ENCODE results near the gene CLCF1.

The CLCF1 gene

DNA sequence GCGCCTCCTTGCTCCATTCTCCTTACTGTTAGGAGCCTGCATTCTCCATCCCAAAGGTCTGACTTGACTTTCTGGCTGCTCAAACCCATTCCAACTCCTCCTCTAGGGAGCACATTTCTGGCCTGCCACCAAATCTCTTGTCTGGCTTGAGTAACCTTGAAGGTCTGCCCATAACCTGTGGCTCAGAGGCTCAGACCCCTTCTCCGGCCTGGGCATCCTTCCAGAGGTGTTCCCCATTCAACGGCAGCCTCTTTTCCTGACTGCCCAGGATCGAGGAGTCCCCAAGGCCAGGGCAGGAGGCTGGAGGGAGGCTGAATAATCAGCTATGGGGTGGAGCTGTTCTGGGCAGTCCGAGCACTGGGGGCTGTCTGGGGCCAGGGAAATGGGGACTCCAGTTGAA, 20.6 kb upstream of the CLCF1 start:
- DNase-seq: no peak

DNA sequence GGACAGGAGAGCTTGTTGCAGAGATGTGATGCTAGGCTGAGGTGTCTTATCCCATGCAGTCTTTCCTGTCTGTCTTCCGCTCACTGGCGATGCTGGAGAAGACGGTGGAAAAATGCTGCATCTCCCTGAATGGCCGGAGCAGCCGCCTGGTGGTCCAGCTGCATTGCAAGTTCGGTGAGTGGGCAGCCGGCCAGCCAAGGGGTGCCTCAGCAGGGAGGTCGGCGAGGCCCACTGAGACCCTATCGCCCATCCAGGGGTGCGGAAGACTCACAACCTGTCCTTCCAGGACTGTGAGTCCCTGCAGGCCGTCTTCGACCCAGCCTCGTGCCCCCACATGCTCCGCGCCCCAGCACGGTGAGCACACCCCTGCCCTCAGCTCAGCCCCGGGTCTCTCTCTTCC, 20.0 kb upstream of the CLCF1 start:
- DNase-seq: no peak

DNA sequence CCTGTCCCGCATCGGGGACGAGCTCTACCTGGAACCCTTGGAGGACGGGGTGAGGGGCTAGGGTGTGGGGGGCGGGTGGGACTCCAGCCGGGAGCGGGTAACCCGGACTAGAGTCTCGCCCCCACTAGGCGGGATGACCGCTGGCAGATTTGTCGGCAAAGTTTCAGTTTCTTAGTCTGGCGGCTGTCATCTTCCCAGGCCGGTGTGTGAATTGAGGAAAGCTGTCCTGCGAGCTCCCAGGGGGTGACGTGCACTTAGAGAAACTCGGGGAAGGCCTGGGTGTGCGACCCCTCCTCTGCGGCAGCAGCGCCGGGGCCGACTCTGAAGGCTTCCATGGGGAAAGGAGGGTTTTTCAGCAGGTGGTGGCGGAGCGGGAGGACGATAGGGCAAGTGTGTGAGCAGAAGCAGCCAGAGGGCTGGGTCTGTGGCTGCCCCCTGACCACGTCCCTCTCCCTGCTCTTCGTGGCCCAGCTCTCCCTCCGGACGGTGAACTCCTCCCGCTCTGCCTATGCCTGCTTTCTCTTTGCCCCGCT, 18.9 kb upstream of the CLCF1 start:
- no peak for DNase-seq

DNA sequence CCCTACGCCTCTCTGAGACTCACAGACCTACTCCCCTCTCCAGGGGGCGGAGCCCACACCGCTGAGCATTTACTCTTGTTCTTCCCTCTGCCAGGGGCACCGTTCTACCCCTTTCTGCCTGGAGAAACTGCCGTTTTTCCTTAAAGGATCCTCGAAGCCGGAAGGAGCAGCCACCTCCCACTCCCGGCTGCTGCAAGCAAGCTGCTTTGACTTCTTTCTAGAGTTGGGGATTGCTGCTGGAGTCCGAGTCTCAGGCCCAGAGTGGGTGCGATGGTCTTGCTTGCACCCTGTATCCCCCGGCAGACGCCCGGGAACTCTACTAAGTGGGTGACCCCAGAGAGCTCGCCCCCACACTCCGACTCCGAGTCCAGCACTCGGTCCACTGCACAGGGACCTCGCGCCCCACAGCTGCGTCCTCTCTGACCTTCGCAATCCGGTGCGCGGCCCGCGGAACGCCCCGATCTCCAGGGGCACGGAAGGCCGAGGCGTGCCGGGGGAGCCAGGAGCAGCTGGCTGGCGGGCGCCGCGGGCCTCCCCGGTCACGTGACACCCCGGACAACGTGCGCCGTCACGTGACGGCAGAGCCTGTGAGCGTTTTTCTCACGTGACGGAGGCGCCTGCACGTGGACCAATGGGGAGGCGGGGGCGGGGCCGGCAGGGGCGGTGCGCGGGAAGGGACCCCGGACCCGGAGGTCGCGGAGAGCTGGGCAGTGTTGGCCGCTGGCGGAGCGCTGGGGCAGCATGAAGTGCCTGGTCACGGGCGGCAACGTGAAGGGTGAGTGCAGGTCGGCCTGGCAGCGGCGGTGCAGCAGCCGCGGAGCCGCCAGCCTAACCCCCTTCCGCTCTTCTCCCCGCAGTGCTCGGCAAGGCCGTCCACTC, 18.1 kb upstream of the CLCF1 start, which contains the start of gene RAD9A:
TSS of gene RAD9A (plus strand) at position 683 of the 879 bp plus-strand sequence. CDS start at position 742, 59 bp downstream.
- peak; percentile 22 for DNase-seq

DNA sequence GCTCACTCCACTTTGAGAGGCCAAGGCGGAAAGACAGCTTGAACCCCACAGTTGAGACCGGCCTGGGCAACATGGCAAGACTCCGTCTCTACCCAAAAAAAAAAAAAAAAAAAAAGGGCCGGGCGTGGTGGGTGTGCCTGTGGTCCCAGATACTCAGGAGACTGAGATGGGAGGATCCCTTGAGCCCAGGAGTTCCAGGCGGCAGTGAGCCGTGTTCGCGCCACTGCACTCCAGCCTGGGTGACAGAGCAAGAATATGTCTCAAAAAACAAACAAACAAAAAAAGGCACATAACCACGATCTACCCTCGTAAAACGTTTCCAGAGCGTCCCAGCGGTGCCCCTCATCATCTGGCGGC, 17.5 kb upstream of the CLCF1 start:
- DNase-seq: no peak

DNA sequence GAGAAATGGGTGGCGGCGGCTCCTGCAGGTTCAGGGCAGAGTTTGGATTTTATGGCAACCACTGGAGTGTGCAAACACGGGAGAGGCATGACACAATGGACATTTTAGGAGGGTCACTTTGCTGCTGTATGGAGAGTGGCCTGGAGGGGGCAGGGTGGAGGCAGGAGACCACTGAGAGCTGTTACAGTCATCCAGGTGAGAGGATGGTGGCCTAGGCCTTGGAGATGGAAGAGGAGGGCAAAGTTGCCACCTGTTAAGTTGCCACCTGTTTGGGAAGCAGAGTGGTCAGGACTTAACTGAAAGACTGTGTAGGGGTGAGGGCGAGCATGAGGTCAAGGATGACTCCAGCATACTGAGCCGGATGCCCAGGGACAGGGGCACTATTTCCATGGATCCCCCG, 16.1 kb upstream of the CLCF1 start:
- no peak for DNase-seq

DNA sequence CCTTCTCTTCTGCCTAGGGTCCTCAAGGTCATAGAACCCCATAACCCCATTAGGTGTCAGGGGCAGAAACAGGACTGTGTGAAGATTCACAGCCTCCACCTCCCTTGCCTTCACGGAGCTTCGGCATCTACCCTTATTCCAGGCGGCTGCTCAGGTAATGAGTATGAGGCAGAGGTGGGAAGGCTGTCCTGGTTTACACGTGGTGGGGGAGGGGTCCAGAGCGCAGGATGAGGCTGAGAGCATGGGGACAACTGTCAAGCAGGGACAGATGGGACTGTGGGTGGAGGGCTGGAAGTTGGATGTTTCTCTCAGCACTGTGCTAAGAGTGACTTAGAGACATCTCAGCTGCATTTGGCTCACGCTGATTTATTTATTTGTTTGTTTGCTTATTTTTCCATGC, 14.1 kb upstream of the CLCF1 start:
- DNase-seq: no peak

DNA sequence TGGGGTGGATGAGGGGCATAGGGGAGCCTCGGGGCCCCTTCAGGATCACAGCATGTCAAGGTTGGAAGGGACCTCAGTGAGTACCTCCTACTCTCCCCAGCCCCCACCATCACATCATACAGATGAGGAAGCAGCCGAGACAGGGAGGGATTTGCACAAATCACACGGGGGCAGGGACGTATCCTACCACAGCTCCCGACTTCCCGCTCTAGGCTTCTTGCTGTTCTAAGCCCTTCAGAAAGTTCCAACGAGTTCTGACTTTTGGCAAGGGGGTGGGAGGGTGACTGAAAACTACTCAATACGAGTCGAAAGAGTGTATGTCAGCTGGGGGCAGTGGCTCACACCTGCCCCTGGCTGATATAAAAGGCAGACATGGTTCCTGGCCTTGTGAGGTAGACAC, 13.7 kb upstream of the CLCF1 start:
- DNase-seq: no peak

DNA sequence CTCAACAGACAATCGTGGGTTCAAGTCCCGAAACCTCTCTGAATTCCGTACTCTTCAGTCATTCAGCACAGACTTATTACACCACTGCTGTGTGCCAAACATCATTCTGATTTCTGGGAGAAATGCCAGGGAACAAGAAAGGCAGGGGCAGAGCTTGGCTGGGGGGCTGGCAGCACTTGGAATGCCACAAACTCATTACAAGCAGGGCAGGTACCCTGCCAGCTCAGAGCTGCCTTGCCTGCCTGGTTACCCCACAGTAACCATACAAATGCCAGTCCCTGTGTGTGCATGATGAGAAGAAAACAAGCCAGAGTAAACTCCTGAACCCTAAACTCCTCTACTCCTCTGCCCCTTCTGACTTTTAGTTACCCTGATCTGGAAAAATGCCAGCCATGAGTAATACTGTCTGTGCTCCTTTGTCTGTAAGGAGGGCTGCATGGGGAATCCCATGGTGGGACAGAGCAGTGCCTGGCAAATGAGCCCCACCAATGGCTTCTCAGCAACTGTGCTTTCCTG, 11.5 kb upstream of the CLCF1 start:
- no peak for DNase-seq

DNA sequence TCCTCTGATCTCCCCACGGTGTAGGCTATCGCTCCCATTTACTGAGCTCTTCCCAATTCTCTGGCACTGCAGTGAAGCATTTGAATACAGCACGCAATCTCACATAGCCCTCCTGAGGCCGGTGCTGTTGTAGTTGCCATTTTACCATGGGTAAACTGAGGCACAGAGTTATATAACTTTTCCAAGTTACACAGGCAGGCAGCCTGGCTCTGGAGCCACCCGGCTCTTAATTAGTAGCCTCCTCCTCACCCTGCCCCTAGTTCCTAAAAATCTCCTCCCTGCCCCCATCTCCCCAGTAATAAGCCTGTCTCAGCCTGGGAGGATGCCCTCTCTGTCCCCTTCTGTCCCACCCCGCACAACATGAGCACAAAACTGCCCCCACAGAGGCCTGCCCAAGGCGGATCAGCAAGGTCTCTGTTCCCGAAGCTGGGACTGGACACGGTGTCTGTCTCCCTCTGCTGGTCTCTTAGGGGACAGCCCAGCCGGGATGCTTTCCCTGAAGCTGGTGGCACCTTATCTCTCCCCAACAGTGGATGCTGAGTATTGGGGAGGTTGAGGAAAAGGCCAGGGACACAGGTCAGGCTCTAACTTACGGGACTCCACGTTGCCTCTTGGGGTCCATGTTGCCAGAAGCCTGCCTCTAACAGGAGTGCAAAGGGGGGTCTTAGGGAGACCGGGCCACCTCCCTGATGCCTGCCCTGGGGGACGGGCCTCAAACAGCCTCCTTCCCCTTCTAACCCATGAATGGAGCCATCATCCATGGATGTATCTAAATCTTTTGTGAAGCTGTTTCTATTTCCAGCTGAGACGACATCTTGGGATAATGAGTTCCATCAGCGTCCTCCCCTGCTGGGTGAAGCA, 9.1 kb upstream of the CLCF1 start:
- DNase-seq: no peak

DNA sequence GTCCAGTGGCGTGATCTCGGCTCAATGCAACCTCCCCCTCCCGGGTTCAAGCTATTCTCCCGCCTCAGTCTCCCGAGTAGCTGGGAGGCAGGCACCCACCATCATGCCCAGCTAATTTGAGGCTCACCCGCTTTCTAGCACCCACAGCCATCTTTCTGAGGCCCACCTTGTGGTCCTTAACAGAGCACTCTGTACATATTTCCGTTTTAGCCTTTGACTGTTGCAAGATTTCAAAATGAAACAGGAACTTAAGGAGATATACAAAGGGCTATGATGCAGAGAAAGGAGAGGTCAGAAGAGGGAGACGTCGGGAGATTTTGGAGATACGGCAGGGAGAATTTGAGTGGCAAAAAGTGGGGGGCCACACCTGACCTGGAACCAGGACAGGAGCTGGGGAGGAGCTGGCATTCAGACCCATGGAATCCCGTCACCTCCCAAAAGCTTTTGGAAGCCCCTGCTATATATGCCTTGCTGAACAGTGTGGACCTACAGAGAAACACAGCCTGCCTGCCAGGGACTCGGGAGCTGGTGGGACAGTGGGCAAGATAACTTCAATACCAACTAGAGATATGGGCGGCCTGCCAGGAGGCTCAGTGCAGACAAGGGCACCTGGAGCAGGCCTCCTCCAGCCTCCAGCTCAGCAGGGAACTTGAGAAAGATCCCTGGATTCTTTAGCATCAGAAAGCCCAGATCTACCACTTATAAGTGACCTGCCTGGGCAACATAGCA, 8.0 kb upstream of the CLCF1 start:
- DNase-seq: no peak

DNA sequence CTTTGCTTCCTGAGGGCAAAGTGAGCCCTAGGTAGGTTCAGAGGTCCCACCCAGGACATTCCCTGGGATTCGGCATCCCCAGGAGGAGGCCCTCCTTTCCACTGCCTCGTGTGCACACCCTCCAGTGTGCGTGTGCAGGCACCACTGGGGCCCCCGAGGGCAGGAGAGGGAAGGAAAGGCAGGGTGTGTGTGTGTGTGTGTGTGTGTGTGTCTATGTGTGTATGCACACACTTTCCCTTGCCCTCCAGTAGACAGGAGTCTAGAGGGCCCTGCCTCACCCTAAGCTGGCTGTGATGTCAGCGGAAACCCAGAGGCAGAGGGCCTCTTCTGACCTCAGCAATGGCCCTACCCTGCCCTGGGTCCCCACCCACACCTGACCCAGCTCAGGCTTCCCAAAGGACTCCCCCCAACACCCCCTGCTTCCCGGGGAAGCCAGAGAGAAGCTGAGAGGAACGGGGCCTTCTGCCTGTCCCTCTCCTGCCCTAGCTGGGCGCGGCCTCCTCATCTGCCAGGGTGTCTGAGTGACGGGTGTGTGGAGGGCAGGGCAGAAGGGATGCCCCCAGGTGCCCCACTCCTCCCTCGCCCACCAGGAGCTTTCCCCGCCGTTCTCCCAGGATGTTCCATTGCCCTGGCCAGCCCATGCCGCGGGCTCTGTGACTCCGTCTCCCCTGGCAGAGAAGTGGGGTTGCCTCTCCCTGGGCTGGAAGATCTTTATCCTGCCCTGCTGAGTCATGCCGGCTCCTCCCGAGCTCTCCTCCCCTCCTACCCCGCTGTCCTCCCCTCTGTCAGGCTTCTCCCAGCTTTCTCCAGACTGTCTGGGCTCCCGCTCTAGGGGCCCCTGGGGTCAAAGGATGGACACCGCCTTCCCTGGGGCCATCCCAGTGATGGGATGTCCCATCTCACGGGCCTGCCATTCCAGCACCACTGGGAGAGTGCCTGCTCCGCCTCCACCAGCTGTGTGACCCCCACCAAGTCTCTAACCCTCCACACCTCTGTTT, 6.0 kb upstream of the CLCF1 start:
- no peak for DNase-seq

DNA sequence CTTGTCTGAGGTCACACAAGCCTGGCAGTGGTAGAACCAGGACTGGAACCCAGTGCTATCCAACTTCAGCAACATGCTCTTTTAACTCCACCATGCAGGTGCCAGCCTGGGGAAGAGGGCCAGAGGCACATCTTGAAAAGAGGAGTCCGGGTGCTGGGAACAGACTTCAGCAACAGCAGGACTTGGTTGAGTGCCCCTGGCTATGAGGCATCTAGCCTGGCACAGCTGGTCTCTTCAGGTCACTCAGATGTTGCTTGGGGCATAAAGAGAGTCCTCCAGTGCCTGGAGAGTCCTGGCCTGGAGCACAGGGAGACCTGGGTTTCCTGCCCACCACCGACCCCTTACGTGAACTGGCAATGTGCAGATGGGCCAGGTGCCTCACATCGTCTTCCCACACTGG, 5.1 kb upstream of the CLCF1 start:
- DNase-seq: no peak

DNA sequence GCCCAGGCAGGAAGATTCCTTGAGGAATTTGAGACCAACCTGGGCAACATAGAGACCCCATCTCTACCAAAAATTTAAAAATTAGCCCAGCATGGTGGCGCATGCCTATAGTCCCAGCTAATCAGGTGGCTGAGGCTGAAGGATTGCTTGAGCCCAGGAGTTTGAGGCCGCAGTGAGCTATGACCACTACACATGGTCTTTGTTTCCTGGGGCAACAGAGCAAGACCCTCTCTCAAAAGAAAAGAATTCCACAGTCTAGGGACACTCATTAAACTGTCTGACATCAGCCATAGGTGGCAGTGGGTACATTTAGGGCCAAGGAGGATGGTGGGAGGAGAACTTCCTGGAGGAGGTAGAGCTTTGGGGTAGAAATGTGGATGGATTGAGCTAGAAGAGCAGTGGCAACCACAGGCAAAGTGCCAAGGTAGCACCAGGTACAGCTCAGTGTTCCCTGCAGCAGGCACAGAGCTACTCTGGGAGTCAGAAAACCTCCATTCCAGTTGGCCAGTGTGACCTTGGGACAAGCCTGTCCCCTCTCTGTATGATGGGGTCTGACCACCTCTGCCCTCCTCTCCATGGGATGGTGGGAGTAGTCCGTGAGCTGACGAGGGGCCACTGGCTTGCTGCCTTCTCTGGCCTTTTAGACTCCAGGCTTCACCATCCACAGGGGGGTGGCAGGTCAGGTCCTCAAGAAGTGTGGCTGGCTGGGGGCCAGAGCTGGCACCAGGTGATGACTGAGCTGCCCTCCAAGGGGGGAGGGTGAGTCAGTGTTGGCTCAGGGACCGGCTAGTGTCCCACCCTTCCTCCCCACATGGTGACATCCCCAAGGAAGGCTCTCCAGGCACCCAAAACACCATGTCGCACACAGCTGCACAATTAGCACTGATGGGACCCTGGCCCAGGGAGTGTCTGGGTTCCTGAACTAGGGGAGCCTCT, 3.7 kb upstream of the CLCF1 start:
- DNase-seq: no peak

DNA sequence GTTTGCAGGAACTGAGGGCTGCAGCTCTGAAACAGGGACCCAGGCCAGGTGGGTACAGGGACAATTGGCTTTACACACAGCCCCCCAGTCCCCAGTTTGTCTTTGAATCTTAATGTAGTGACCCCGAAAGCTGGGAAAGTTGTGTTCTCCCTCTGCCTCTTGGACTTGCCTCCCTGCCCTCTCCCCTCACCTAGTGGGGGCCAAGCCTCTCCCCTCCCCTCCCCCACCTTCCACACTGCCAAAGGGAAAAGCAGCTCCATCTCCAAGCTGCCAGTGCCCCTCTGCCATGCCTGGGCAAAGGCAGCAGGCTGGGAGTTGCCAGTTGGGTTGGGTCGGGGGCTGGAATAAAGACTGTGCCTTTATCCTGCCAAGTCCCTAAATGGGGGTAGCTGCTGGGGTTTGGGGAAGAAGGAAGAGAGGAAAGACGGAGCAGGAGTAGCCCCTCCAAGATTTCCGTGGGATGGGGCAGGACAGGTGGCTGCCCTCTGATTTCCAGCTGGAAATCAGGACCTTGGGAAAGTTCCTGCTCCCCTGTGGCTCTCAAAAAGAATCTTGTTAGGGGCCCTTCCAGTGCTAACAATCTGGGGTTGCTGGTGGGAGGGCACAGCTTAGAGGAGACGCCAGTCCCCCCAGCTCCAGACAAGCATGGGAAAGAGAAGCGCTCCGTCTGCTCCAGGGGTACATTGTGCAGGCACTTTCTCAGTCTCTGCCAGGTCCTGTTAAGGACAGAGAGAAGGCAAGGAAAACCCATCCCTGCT, 2.8 kb upstream of the CLCF1 start:
- DNase-seq: no peak

DNA sequence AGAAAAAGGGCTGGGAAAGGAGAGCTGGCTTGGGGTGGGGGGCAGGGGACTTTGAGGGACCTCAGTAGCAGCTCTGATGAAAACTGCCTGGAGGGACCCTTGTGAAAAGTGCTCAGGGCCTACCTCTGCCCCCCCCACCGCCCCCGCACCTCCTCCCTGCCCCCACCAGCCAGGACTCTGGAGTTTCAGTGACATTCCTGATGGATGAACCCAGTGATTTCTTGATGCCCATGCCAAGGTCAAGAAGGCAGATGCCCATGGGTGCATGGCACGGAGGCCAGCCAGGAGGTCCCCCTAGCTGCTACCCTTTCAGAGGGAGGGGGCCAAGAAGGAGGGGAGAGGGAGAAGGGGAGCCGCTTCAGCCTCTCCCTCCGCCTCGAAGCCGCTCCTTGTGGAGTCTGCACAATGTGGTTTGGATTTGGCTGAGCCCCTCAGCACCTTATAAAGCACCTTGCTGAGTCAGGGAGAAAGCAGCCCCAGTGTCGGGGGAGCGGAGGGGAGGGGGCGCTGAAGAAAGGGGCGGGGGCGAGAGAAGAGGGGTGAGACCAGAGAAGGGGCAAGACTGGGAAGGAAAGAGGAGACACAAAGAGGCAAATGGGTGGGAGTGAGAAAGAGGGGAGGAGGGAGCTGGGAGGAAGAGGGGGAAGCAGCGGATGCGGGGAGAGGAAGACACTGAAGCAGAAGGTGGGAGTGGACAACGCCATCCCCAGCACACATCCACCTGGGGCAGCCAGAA, 2.1 kb upstream of the CLCF1 start:
- DNase-seq: no peak

DNA sequence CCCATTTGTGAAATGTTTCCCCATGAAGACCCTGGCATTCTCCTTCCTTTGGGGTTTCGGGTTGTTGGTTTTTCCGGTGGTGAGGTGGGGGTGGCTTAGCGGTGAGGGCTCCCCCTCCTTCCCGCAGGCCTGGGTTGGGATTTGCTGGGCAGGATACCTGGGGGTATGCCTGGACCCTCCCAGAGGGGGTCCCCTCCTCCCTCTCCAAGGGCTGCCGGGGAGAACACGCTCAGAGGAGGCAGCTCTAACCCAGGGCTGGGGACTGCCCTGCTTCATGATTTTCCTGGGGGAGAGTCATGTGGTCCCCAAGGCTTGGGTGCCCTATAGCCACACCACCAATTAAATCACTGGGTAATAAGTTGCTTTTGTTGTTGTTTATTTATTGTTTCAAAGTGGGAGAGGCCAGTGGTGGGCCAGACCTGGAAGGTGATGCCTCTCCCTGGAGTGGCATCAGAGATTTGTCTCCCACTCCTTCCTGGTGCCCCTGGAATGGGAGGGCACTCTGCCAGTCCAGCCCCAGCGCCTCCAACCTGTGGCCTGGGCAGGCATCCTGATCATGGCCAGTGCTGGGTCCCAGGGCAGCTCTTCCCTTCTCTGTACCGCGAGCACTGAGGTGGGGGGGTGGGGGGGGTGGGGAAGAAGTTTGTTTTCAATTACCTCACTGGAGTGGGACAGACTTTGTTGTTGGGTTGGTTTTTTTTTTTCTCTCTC, 1.3 kb upstream of the CLCF1 start:
- no peak for DNase-seq

Data from NCI-H524 treated with DMSO at 0.1 percent for 48 hours (cell line).